ENCODE data around the gene ARF6.

The ARF6 gene

DNA sequence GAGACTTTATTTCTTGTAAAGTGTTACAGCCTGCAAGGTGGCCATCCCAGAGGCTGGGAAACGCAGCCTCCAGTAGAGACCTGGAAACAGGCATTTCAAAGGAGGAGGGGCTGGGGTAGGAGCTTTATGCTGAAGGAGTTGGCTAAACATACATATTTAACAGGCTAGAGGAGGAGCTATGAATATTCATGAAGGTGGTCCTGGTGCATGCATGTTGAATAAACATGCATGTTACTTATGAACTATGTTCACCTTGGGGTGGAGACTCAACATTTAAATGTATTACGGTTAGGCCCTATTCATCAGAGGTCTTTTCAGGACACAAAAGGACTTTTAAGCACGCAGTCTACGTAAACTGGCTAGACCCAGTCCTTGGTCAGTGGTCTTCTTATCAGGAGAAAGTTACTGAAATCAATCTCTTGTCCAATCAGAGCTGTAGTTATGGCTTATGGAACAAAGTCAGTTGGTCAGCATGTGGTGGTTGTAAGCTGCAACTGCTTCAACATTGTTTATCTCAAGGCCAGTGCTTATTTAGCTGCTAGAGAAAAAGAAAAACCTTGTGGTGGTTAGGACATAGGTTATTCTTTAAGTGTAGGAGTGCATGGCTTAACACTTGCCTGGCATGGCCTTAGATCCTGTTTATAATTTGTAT is 11.4 kb upstream of the ARF6 start:
- no peak for TF ChIP-seq CTCF (IDR thresholded peaks at IDR 0.05)
- intact Hi-C loops (cut with DNase I; ENCODE audit: low total_unique reads) = loop anchor here (5.0 kb wide), 2 partner anchors 221 to 471 kb away; no protein-coding TSS in a partner anchor
- Histone ChIP-seq H3K4me3 (no peak overlapping the region), H3K36me3 (no peaks in the 10 kb centered on the region), H3K27me3 (no peaks in the 10 kb centered on the region), H3K4me1 (no peaks in the 10 kb centered on the region), H3K27ac (no peak overlapping the region), H3K9me3 (no peaks in the 10 kb centered on the region)
- DNase-seq = no peak

DNA sequence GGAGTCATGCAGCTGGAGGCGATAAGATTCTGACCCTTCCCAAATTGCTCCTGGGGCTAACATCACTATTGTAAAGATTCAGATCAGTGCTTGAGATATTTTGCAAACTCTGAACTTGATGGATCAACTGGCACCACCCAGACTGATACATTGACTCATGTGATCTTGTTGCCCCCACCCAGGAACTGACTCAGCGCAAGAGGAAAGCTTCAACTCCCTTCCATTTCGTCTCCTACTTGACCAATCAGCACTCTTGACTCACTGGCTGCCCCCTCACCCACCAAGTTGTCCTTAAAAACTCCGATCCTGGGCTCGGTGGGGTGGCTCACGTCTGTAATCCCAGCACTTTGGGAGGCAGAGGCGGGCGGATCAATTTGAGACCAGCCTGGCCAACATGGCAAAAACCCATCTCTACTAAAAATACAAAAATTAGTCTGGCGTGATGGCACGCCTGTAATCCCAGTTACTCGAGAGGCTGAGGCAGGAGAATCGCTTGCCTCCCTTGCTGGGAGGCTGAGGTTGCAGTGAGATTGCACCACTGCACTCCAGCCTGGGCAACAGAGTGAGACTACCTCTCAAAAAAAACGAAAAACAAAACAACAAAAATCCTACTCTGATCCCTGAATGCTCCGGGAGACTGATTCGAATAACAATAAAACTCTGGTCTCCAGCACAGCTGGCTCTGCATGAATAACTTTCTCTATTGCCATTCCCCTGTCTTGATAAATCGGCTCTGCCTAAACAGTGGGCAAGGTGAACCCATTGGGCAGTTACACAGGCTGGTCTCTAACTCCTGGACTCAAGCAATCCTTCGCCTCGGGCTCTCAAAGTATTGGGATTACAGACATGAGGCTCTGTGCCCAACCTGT is 9.8 kb upstream of the ARF6 start:
- TF ChIP-seq CTCF (IDR thresholded peaks at IDR 0.05) = no peak
- H3K36me3 ChIP-seq = no peaks in the 10 kb centered on the region
- DNase-seq = no peak
- no peaks in the 10 kb centered on the region for H3K4me1 ChIP-seq
- no peaks in the 10 kb centered on the region for H3K9me3 ChIP-seq
- H3K27me3 ChIP-seq = no peaks in the 10 kb centered on the region
- H3K4me3 ChIP-seq = no peak overlapping the region
- H3K27ac ChIP-seq = no peak overlapping the region
- intact Hi-C loops (cut with DNase I; ENCODE audit: low total_unique reads) = loop anchor here (5.0 kb wide), 2 partner anchors 219 to 469 kb away; no protein-coding TSS in a partner anchor

DNA sequence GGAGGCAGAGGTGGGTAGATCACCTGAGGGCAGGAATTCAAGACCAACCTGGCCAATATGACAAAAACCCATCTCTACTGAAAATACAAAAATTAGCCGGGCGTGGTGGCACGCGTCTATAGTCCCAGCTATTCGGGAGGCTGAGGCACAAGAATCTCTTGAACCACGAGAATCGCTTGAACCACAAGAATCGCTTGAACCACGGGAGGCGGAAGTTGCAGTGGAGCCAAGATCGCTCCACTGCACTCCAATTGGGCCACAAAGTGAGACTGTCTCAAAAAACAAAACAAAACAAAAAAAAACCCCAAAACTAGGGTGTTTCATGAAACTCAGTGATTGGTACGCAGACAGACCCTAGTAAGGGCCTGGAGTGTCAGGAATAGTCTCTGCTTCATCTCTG is 6.4 kb upstream of the ARF6 start:
- no peaks in the 10 kb centered on the region for H3K9me3 ChIP-seq
- DNase-seq = no peak
- no peaks in the 10 kb centered on the region for H3K27me3 ChIP-seq
- H3K36me3 ChIP-seq = no peaks in the 10 kb centered on the region
- intact Hi-C loops (cut with DNase I; ENCODE audit: low total_unique reads) = no loop called here
- TF ChIP-seq CTCF (IDR thresholded peaks at IDR 0.05) = no peak
- no peak overlapping the region for H3K27ac ChIP-seq
- H3K4me1 ChIP-seq = peaks cover 0 to 1% (median 0%) of the 10 kb centered on the region in 4 donors
- no peak overlapping the region for H3K4me3 ChIP-seq

- intact Hi-C loops (cut with DNase I; ENCODE audit: low total_unique reads) = no loop called here
Measured at GRCh38 chr14:49888293-49888692, 4.6 kb upstream of the ARF6 start.

DNA sequence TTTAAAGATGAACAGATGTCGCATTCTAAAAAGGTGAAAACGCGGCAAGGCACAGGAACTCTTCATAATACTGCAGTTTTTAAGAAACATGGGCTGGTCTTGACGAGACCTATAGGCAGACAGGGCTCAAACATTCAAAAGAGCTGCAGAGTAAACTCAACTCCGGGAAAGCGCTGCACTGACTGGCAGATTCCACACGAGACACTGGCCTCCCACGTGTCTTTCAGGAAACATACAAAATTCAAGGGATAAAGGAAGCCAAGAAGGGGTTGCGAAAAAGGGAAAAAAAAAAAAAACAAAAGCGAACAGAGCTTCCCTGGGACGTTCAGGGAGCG is 614 bp upstream of the ARF6 start:
- peaks cover 0 to 41% (median 21%) of the 10 kb centered on the region in 4 donors for H3K4me1 ChIP-seq
- intact Hi-C loops (cut with DNase I; ENCODE audit: low total_unique reads) = loop anchor here (5.0 kb wide), 1 partner anchor 90 kb away; no protein-coding TSS in a partner anchor
- peaks cover 0 to 18% (median 4%) of the 10 kb centered on the region in 3 donors for H3K36me3 ChIP-seq
- H3K9me3 ChIP-seq = no peaks in the 10 kb centered on the region
- peak in 1 of 2 donors; percentile 65 for DNase-seq
- H3K27me3 ChIP-seq = no peaks in the 10 kb centered on the region
- no peak for TF ChIP-seq CTCF (IDR thresholded peaks at IDR 0.05)
- peak overlapping the region; percentile 95 to 99 for H3K27ac ChIP-seq
- H3K4me3 ChIP-seq = peak overlapping the region; percentile 84 to 93

More at GRCh38 chr14:49888293-49888692, 4.6 kb upstream of the ARF6 start:
- H3K4me1 ChIP-seq = peaks cover 0 to 7% (median 5%) of the 10 kb centered on the region in 4 donors
- no peaks in the 10 kb centered on the region for H3K36me3 ChIP-seq
- no peak overlapping the region for H3K27ac ChIP-seq
- no peak for TF ChIP-seq CTCF (IDR thresholded peaks at IDR 0.05)
- no peak overlapping the region for H3K4me3 ChIP-seq
- H3K27me3 ChIP-seq = no peaks in the 10 kb centered on the region
- DNase-seq = no peak
- no peaks in the 10 kb centered on the region for H3K9me3 ChIP-seq

All from tibial artery (tissue), 4 donors.